Hematopoietic multipotent progenitor cell treated with erythropoietin and hydrocortisone succinate and interleukin-3 and kit ligand, for 17 days (in vitro differentiated cells): ENCODE data around the gene RASIP1.
"Not testable (repeated sequence)": the region's sequence is repeated elsewhere in the genome, so short reads cannot be mapped to it uniquely, and the experiment has no call there.

Experiments
- DNase-seq: peaks from one replicate; pipeline ENCODE4 v3.0.0-alpha.2; 2015; ENCODE audit warnings: low spot score

RASIP1 gene

DNA sequence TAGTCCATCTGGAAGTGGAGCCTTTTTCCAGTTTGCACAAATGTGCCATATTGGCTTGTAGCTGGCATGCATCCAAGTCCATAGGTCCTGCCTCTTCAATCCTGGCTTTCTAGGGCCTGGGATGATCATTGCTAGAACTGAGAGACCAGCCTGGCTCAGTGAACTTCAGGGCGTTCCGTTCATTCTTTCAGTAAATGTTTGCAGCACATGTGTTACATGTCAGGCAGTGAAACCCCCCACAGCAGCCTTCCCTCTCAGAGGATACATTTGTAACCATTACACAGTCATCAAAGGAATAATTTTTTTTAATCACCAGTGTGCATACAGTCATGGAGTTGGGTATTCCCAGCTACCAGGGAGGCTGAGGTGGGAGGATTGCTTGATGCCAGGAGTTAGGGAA, 35.0 kb downstream of the RASIP1 start:
- no peak for DNase-seq

DNA sequence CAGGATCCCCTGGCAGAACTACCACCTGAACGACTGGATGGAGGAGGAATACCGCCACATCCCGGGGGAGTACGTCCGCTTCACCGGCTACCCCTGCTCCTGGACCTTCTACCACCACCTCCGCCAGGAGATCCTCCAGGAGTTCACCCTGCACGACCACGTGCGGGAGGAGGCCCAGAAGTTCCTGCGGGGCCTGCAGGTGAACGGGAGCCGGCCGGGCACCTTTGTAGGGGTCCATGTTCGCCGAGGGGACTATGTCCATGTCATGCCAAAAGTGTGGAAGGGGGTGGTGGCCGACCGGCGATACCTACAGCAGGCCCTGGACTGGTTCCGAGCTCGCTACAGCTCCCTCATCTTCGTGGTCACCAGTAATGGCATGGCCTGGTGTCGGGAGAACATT, 37.1 kb downstream of the RASIP1 start:
- no peak for DNase-seq

DNA sequence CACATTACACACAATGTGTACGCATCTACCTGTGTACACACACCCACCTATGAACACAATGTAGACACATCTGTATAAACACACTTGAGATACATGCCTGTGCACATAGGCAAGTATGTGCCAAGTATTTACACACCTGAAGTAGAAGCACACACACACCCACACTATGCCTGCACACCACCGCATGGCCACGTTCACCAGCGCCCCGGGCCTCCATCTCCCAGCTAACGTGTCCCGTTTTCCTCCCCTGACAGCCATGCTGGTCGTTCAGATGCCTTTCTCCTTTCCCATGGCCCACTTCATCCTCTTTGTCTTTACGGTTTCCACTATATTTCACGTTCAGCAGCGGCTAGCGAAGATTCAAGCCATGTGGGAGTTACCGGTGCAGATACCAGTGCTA, 37.7 kb downstream of the RASIP1 start:
- no peak for DNase-seq

DNA sequence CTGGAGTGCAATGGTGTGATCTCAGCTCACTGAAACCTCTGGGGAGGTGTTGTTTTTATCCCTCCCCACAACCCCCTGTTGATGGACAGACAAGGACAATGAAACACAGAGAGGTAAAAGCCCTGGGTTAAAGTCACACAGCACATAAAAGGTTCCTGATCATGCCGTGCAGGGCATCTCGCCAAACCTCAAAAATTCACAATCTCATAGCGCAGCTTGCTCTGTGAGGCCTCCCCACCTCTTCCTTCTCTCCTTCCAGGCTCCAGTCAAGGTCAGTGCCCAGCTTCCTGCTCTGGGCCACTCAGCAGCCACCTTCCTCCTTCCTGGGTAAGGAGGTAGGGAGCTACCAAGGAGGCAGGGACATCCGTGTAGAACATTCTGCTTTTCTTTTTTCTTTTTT, 42.4 kb downstream of the RASIP1 start:
- no peak for DNase-seq

DNA sequence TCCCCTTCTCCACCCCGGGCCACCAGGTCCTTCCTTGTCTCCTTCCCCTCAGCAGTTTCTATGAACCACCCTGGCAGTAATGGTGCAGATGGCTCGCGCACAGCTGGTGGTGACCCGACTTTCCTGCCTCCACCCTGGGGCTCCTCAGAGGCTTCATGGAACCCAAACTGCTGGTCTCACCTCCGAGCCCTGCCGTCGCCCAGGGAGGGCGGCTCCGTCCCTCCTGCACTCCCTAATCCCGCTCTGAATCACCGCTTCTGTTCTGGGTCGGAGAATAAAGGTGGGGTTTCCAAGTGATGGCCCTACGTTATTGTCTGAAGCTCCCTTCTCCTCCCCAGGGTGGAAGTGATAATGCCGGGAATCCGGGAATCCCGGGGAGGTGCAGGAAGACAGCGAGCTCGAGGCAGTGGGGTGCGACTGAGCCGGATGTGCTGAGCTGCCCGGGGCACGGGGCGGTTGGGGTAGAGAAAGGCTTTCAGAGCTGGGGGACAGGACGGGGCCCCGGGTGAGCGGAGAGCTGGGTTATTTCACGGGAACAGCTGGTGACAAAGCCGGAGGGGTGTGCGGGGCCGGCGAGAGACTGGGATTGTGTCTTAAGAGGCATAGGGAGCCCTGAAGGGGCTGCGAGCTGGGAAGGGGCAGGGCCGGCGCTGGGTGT, 43.9 kb downstream of the RASIP1 start:
- no peak for DNase-seq

DNA sequence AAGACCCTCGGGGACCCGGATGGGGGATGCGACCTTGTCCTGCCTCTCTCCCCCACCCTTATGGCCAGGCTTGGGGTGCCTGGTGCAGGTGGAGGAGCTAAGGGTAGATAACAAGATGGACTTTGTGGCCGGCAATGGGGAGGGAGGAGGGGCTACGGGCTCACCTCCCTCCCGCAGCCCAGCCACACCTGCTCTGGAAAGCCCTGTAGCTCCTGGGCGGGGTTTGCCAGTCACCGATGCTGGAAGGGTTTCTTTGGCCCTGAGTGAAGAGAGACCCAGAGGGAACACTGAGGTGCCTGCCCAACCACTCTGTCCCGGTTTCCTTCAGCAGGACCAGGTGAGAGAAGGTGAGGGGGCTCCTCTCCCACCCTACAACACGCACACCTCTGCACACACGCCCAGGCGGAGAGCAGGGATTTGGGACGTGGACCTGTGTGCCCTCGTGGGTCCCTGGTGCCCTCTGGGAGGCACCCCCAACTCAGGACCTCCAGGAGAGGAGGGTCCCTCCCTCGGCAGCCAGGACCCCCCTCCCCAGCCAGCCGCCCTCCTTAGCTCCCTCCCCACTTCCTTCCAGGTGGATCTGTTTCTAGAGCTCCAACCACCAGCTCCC, 44.6 kb downstream of the RASIP1 start, which contains the start of gene FUT2:
TSS of gene FUT2 (plus strand) at position 229 of the 610 bp plus-strand sequence. CDS start 6,986 bp downstream, outside the sequence.
- no peak for DNase-seq

DNA sequence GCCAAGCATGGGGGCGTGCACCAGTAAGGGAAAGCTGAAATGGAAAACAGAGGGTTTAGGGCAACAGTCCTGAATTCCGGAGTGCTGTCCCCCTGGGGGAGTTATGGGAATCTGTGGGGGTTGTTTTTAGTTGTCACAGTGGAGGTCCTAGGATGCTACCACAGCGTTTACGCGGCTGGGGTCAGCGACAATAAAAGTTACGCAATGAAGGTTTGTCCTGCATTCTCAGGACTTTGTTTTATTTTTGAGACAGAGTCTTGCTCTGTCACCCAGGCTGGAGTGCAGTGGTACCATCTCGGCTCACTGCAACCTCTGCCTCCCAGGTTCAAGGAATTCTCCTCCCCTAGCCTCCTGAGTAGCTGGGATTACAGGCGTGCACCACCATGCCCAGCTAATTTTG, 46.8 kb downstream of the RASIP1 start:
- DNase-seq: not testable (repeated sequence)

DNA sequence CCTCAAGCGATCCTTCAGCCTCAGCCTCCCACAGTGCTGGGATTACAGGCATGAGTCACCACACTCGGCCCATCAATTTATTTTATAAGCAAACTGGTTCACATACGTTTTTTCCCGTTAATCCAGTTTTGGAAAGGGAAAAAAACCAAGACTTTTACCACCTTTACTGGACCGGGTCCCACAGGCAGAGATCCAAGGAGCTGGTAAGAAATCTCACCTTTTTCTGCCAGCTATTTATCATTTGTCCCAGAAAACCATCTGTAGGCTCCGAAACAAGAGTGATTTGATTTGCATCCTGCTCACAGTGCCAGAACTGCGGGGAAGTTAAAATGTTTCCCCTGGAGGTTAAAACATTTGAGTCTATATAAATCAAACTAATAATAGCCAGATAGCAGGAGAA, 51.0 kb downstream of the RASIP1 start:
- DNase-seq: no peak

DNA sequence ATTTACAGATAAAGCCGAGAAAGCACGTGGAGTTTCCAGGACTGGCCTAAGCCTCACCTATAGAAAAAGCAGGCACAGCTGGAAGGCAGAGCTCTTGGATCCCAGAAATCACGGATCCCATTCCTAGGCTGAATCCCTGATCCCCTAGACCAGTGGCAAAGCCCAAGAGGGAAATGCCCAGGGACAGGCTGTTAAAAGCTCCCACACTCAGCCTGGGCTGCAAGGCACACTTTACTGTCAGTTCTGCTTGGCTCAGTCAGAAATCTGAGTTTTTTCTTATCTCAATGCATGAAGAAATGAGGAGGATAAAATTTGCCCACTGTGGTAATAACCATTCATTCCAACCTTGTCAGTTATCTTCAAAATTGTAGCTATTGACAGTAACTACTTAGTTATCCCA, 52.6 kb downstream of the RASIP1 start:
- no peak for DNase-seq

DNA sequence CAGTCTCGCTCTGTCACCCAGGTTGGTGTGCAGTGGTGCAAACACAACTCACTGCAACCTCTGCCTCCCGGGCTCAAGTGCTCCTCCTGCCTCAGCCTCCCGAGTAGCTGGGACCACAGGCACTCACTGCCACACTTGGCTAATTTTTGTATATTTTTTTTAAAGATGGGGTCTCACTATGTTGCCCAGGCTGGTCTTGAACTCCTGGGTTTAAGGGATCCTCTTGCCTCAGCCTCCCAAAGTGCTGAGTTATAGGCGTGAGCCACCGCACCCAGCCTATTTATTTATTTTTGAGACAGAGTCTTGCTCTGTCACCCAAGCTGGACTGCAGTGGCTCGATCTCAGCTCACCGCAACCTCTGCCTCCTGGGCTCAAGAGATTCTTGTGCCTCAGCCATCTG, 53.8 kb downstream of the RASIP1 start:
- DNase-seq: not testable (repeated sequence)

DNA sequence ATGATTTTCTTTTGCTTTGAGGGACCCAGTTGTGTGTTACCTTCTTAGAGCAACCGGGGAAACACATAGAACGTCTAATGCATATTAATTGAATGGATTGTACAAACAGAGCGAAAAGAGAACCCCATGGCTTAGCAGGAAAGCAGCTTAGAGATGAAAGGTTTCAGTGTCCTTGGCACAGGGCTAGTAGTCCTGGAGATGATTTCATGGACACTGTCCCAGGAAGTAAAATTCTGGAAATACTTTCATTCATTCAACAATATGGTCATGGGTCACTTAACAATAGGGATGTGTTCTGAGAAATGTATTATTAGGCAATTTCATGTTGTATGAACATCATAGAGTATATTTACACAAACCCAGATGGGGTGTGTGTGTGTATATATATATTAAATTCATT, 54.3 kb downstream of the RASIP1 start:
- DNase-seq: no peak

DNA sequence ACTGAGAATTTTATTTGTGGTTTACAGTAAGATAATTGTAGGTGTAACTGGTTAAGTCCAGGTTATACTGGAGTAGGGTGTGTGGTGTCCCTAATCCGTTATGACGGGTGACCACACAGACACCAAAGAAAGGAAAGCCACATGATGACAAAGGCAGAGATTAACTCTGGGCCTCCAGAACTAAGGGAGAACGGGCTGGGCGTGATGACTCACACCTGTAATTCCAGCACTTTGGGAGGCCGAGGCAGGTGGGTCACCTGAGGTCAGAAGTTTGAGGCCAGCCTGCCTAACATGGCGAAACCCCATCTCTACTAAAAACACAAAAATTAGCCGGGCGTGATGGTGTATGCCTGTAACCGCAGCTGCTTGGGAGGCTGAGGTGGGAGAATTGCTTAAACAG, 54.8 kb downstream of the RASIP1 start:
- no peak for DNase-seq

DNA sequence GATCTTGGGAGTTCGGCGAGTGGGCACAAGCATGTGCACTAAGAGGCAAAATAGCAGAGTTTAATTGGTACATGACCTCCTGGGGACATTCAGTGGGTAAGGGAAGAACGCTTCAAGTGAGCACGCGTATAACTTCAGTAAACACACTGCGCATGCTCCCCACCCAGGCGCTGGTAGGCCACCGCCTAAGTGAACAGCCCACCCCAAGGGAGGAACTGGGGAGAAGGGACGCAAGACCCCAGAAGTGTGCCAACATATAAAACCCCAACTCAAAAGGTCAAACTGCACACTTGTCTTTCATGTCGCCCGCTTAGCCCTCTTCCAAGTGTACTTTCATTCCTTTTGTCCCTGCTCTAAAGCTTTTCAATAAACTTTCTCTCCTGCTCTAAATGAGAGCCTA, 57.1 kb downstream of the RASIP1 start:
- no peak for DNase-seq

DNA sequence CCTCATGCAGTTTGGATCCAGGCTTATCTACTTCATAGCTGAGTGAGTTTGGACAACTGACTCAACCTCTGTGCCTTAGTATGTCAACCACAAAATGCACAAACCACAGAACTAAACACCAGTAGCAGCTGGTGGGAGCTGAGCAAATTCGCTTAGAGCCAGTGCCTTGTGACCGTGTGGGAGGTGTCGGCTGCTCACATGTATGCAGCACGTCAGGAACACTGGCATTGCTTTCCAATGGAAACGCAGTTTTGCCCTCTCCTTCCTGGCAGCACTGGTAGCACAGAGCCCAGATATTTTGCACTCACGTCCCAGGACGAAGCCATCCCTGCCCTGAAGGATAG, 59.3 kb downstream of the RASIP1 start:
- DNase-seq: no peak

DNA sequence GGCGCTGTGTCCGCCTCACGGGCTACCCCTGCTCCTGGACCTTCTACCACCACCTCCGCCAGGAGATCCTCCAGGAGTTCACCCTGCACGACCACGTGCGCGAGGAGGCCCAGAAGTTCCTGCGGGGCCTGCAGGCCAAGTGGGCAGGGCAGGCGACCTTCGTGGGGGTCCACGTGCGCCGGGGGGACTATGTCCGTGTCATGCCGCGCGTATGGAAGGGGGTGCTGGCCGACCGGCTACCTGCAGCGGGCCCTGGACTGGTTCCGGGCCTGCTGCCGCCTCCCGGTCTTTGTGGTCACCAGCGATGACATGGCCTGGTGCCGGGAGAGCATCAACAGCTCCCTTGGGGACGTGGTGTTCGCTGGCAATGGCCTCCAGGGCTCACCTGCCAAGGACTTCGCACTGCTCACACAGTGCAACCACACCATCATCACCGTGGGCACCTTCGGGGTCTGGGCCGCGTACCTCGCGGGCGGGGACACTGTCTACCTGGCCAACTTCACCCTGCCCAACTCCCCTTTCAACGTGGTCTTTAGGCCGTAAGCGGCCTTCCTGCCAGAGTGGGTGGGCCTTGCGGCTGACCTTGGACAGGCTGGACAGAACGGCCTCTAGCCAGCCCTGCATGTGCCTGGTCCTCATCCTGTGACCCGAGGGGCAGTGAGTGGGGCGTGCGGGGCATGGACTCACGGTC, 59.8 kb downstream of the RASIP1 start:
- no peak for DNase-seq

DNA sequence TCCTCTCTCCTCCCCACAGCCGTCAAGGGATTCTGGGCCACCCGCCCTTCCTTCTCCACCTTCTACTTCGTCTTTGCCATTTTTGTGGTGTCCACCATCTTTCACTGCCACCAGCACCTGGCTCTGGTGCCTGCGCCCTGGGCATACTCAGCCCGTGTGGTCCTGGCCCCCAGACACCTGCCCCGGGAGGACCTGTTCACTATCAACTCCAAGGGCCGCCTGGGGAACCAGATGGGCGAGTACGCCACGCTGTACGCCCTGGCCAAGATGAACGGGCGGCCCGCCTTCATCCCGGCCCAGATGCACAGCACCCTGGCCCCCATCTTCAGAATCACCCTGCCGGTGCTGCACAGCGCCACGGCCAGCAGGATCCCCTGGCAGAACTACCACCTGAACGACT, 60.4 kb downstream of the RASIP1 start:
- DNase-seq: not testable (repeated sequence)

DNA sequence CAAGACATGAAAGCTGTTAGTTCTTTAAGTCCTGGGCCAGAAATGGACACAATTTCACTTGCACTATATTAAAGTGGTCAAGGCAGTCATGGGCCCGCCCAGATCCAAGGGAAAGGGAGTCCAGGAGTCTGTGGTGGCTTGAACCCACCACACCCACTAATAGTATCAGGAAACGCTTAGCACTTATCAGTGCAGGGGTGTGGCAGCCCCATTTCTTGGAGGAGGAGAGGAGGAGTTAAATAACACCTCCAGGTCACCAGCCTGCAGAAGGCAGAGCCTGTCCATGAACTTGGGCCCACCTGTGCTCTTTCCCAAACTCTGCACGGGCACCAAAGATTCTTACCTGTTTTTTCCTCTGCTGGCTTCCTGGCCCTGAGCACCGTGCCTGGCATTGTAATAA, 62.2 kb downstream of the RASIP1 start:
- peak; percentile 25 for DNase-seq

DNA sequence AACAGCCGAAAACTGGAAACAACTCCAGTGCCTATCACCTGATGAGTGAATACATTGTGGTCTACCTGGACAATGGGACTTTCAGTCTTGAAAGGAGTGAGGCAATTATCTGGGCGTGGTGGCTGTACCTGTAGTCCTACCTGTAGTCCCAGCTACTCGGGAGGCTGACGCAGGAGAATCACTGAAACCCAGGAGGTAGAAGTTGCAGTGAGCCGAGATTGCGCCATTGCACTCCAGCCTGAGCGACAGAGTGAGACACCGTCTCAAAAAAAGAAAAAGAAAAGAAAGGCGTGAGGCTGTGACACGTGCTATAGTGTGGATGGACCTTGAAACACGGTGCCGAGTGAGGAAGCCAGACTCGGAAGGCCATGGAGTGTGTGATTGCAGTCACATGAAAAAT, 63.5 kb downstream of the RASIP1 start:
- no peak for DNase-seq

DNA sequence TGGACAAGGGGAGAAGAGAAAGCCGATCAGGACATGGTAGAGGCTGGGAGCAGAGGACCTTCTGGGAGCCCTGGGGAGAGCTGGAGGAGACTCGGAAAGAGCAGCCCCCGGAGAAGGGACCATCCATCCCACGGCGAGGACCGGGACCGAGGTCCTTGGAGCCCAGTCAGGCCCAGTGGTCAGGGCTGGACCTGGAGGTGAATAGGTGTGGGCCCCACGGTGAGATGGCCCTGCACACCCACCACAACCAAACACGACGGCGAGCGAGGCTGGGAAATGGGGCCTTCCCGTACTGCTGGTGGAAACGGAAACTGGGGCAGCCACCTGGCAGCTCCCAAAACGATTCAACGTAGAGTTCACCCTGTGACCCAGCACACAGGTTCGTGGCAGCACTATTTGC, 63.9 kb downstream of the RASIP1 start:
- no peak for DNase-seq

DNA sequence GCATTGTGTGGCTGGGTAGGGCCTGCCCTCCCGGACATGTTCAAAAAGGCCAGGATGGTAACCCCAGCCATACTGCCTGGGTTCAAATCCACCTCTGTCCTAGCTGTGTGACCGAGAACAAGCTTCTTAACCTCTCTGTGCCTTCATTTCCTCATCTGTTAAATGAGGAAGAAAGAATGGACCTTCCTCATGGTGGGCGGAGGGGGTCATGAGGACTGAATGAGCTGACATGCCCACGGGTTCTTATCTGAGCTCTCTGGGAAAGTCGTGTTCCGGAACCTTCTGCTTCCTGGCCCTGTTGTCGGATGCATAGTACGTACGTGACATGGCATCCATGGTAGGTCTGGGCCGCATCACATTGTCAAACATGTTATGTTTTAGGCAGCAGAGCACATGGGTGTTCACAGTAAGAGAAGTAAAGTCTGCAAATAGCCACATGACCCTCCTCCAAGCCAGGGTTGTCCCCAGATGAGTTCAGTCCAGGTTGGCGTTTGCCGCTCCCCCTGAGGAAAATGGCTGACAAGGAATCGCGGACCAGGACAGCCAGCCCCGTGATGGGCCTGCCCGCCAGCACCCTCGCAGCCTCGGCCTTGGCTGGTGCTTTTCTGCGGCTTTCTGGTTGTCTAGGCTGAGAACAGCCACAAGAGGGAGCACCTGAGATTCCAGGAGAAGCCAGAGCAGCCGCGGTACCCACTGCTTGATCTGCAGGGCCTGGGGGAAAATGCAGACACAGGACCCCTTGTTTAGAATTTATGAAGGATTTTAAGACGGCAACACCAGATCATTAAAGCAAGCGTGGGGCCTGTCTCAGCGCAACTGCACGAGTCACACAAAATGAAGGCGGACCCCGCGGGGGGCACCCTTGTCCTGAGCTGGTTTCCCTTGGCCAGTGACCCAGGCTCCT, 65.2 kb downstream of the RASIP1 start:
- peak; percentile 81 for DNase-seq

DNA sequence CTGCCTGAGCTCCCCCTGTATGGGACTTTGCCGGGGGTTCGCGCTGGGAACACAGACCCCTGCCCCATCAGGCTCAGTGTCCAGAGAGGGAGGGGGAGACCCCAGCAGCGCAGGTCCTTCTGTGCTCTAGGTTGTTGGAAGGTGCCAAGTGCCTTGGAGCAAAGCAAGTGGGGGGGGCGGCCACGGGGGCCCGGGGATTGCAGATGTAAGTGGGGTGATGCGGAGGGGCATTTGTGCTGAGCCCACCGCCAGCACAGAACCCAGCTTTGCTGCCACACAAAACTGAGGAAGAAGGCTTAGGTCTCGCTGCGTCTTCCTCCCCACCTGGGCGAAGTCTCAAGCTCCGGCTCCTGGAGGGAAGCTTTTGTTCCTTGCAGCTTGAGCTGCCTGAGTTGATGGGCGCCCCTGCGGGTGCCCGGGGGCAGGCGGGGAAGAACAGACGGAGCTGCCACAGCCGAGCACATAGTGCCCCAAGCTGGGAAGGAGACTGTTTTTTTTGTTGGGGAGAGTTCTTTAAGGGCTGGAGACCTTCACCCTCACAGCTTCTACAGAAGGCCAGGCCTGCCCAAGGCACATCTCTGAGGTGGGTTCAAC, 66.1 kb downstream of the RASIP1 start:
- DNase-seq: no peak

DNA sequence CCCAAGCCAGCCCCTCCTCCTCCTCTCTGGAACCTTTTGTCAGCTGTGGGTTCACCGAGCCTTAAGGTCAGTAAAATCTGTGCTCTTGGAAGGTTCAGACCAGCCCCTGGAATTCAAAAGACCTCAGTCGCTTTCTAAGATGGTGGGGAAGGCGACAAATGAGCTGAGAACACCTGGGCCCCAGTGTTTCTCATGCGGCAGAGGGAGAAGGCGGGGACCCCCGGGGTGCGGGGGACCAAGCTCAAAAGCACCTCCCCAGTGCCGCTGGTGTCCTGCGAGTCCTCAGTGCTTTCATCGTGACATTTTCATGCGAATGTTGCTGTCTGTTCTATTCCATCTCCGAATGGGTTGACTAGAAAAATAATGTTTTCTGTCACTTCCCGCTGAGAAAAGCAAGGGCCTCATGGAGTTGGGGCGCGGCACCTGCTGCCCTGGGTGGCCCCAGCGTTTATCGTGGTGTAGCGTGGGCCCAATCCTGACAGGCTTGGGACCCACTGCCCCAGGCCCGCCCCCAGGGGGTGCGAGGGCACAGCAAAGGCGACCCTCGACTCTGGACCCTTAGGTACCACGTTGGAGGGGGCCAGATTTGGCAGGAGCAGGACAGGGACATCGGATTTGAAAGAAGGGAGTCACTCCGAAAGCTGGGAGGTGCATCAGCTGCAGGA, 66.8 kb downstream of the RASIP1 start:
- no peak for DNase-seq
